ELR (cell line): ENCODE data around the gene ADSS2.
"Not testable (repeated sequence)": the region's sequence is repeated elsewhere in the genome, so short reads cannot be mapped to it uniquely, and the experiment has no call there.

Source experiments
- DNase-seq: peaks from one replicate; pipeline ENCODE4 v3.0.0-alpha.2; 2015; ENCODE audit warnings: low read depth

Gene ADSS2

DNA sequence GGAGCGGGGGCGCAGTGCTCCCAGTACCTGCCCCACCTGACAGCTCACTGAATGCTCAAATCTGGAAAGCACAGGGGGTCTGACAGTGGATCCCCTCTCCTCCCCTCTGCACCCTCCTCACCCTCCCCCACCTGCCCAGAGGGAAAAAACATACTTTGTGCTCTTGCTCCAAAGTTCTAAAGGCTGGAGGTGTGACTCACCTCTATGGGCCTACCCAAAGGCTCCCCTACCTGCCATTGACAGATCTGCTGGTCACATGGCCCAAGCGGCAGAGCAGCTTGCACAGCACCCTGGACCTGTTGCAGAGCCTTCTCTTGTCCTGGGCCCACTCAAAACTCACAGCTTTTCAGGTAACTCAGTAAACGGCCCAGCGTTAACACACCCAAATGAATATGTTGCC lies 55.7 kb downstream of the ADSS2 start:
- no peak for DNase-seq

DNA sequence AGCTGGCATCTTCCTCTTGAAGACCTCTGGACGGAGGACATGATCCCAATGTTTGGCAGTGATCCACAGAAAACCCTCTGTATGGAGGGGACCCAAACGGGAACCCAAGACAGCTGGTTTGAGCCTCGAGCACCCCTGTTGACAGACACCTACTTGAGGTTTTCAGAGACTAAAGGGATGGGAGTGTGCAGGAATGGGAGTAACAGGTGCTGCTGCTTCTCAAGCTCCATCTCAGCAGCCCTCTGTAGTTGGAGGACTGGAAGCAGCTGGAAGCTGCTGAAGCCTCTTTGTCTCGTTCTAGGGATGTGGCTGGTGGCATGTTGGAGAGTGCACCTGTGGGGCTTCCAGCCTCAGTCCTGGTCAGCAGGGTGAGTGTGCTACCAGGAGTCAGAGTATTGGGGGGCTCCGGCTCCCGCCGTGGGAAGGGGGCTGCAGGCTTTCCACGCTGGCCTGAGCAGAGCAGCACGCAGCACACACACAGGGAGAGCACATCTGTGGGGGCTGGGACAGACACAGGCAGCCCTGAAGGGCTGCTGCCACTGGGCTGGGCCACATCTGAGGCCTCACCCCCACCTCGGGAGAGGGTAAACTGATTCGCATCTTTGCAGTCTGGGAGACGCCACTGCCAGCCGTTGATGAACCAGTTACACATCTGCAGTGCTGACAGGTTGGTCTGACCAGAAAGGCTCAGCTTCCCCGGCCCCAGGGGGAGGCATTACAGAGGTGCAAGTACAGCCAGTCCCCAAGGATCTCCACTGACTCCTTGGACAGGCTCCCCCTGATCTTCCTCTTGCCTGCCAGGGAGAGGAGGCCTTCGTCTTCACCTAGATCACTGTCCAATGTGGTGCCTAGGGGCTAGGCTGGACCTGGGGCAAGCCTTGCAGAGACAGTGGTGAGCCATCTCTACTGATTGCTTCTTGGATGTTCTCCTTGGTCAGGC lies 56.6 kb downstream of the ADSS2 start:
- no peak for DNase-seq

GRCh38 chr1:244394346-244394745 lies 57.4 kb downstream of the ADSS2 start:
- DNase-seq, result no peak

GRCh38 chr1:244393604-244394176 lies 58.0 kb downstream of the ADSS2 start:
- DNase-seq, result no peak

- peak; percentile 51 for DNase-seq
These were observed 59.9 kb downstream of the ADSS2 start for GRCh38 chr1:244391761-244392160.

GRCh38 chr1:244388961-244389360 lies 62.7 kb downstream of the ADSS2 start:
- no peak for DNase-seq

DNA sequence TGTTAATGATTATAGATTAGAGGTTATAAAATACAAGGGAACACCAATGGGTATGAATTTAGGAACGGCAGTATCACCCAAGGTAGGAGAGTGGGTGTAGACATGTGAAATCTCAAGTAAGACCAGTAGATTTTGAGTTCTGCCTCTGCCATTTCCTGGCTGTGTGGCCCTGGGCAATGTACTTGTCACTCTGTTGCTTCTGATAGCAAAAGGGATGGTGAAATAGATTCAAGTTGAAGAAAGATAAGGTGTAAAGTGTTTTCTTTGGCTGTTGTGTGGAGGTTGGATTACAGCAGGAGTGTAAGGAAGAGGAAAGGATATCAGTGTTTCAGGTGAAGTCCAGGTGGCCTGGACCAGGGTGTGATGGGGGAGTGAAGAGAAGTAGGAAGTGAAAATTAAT lies 64.3 kb downstream of the ADSS2 start:
- no peak for DNase-seq

GRCh38 chr1:244386595-244386994 lies 65.1 kb downstream of the ADSS2 start:
- no peak for DNase-seq

GRCh38 chr1:244384066-244384465 lies 67.6 kb downstream of the ADSS2 start:
- DNase-seq, result no peak

DNA sequence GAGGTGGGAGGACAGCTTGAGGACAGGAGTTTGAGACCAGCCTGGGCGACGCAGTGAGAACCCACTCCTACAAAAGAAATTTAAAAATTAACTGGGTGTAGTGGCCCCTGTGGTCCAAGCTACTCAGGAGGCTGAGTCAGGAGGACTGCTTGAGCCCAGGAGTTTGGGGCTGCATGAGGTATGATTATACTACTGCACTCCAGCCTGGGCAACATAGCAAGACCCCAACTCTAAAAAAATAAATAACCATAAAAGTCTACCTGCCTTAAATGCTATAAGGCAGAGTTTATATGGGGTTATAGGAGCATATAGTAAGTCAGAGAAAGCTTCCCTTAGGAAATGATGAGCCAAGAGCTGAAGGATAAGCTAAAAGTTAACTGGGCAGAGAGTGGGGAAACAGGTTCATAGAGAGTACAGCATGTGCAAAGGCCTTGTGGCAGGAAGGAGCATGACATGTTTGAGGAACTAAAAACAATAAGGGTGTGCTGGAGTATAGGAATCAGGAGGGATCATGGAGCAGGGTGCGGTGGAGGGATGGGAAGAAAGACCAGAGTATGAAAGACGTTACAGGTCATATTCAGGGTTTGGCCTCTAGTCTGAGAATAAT lies 68.3 kb downstream of the ADSS2 start:
- DNase-seq, result no peak

DNA sequence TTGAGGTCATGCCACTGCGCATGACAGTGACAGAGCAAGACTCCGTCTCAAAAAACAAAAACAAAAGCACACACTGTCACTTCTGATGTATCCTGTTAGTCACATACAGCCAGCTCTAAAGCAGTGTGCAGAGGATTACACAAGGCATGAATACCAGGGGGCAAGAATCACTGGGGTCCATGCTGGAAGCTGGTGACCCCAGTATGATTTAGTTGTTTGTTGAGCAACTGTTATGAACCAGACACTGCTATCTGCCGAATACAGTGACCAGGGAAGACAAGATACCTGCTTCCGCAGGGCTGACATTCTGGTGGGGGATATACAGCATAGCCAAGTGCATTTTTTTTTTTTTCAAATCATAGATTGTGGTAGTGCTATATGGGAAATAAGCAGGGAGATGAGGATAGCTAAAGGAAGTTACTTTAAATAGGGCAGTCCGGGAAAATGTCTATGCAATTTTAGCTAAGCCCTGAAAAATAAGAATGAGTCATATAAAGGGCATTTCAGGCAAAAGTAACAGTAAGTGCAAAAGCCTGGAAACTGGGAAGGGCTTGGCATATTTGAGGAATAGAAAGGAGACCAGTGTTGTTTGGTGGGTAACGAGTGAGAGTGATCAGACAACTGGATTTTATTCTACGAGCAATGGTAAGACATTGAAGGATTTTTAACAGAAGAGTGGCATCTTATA lies 69.7 kb downstream of the ADSS2 start:
- DNase-seq, result peak; percentile 73

GRCh38 chr1:244376126-244376525 lies 75.6 kb downstream of the ADSS2 start:
- DNase-seq, result no peak

GRCh38 chr1:244375051-244375450 lies 76.7 kb downstream of the ADSS2 start:
- DNase-seq, result no peak

GRCh38 chr1:244374484-244374883 lies 77.2 kb downstream of the ADSS2 start:
- DNase-seq, result not testable (repeated sequence)

DNA sequence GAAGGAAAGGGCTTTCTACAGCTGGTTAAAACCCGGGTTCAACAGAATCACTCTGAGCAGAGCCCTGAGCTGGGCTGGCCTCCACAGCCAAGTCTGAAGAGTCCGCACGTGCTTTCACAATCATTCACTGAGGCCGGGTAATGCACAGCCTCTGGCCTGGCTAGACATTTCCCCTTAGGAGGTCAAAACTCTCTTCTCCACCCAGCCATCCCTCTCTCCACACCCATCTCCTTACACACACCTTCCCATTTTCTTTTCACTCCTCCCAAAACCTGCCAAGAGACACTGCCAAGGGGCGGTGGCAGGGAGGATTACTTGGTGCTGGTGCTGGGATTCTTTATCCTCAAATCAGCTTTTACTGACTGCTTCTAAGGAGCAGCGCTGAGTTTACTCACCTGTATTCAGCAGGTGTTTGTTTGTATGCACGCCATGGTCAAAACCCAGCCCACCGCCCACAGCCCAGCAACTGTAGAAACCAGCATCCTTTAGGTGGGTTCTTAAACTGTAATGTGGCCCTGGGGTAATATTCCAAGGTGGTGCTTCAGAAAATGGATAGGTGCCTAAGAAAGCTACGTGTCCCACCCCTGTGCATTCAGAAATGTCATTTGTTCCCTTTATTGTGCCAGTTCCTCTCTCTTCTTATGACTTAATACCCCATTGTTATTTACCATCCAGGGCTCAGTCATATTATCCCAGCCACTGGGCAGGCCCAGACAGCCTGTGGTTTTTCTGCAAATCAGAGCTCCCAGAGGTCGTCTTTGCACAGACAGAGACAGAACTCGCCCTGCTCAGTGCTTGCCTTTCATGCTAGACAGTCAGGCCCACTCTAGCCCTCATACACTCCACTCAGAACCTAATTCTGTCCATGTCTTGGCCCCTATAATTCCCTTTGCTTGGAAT lies 80.2 kb downstream of the ADSS2 start:
- DNase-seq, result no peak

DNA sequence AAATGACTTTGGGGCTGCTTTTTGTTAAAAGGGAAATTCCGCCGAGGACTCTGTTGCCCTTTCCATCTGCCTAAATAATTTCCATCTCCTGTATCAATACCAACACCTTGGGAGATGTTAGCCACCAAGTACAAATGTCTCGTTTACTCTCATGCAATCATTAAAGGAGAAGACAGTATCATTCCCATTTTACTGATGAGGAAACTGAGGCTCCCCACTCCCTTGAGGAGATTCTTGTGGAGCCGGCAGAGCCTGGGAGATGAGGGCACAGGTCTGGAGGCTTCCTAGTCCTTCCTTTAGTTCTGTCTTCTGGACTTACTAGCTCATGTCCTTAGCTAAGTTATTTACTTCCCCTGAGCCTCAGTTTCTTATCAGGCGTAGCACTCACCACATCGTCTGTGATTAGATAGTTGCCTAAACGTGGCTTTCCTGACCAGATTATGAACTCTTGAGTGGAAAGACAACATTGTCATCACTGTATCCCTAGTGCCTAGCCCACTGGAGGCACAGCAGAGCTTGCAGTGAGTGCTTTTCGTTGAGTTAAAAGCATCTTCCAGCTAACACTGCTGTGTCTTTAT lies 81.6 kb downstream of the ADSS2 start:
- no peak for DNase-seq

DNA sequence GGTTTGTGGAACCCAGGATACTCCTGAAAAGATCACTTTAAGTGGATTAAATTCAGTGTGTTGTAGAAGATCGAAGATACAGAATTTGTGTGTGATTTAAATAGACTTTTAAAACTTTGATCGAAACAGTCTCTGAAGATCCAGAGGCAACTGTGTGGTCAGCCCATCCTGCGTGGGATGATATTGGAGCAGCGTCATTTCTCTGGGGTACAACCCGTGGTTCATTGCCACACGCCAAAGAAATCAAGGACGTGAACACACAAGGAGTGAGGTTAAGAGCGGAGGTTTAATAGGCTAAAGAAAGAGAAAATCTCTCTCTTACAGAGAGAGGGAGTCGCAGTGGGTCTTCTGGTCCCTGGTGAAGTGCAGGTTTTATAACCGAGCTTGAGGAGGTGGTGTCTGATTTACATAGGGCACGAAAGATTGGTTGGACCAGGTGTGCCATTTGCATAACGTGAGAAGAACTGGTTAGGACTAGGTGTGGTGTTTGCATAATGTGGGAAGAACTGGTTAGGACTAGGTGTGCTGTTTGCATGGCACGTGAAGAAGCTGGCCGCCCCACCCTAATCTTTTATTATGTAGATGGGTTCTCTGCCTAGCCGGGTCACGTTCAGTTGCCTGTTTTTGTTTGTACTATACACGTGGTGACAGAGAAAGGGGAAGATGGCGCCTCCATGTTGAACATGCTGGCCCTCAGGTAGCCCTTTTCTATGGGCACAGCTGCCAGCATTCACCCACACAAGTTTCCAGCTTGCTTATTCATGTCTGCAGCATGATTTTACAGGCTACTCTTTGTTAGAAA lies 82.3 kb downstream of the ADSS2 start:
- DNase-seq, result no peak

- no peak for DNase-seq
These were observed 83.4 kb downstream of the ADSS2 start for GRCh38 chr1:244368279-244368678.

DNA sequence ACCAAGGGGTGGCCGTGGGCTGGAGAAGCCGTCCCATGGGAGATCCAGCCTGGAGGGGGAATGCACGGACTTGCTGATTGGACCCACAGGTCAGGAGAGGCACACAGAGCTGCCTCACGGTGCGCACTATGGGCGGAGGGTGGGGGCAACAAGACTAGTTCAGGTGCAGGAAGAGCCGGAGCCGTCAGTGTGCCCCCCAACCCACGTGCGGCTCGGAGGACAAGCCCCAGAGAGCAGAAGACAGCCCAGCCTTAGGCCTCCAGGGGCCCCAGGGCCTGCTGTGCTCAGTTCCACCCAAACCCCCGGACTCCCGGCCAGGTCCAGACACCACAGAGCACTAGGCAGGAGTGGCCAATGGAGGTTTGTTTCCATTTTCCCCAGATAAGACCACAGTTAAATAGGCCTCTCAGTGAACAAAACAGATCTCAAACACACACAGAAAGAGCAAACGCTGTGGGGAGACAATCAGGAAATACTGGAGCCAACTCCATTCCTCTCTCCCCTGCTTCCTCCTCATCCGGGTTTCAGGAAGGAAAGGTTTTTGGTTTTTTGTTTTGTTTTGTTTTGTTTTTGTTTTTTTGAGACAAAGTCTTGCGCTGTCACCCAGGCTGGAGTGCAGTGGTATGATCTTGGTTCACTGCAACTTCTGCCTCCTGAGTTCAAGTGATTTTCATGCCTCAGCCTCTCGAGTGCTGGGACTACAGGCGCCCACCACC lies 84.2 kb downstream of the ADSS2 start:
- DNase-seq, result no peak

- DNase-seq, result no peak
These were observed 85.9 kb downstream of the ADSS2 start for GRCh38 chr1:244365809-244366208.
